ENCODE measurements around the gene SULT4A1.

SULT4A1 gene

DNA sequence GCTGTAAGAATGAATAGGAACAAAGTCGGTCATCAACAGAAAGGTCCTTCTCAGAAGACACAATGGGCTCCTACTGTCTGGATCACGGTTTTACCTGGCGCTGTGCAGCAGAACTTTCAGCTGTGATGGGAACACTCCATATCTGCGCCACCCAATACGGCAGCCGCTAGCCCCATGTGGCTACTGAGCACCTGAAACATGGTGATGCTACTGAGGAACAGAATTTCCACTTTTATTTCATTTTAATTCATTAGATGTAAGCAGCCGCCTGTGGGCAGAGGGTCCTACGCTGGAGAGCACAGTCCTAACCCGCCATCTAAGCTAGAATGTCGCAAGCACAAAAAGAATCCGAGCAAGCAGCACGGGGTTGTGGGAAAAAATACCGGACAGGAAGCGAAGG, 2.7 kb downstream of the SULT4A1 start:
- DNase-seq, result no peak

DNA sequence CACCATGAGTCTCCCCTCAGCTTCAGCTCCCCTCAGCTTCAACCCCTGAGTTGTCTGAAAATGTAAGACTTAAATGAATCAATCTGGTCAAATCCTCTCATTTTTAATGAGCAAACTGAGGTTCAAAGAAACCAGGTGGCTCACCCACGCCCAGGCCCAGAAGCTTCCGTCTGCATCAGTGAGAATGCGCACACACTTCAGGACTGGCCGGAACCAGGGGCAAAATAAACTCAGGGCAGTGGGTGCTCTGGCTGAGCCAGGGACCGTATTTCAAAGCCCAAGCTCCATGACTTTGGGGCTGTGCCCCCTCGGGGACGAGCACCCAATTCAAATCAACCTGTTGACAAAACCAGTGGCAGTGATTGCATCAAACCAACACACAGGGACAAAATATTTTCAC, 3.1 kb downstream of the SULT4A1 start:
- DNase-seq, result no peak

DNA sequence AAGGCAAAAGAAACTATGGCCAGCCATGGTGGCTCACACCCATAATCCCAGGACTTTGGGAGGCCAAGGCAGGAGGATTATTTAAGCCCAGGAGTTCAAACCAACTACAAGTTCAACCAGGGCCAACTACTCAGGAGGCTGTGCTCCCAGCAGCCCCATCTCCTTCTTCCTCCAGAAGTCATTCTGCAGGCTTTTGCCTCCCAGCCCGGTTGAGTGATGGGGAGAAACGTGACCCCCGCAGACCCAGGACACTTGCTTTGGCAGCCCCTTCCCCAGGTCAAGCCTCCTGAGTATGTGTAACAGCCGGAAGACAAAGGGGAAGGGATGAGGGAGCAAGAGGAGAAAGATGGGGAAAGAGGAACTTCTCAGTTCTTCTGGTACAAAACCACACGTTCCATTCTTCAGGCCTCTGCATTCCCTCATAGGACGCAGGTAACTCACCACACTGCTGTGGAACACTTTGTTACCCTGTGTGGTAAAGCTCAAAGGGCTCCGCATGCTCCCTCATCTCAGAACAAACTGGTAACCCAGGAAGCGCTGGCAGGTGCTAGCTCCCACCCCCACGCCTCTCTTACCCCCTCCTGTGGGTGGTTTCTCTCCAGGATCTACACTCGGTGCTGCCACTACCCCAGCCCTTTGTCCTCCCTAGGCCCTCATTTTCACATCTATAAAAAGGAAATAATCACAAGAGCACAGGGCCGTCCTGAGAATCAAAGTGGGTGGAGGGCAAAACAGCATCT, 4.0 kb downstream of the SULT4A1 start:
- no peak for DNase-seq

DNA sequence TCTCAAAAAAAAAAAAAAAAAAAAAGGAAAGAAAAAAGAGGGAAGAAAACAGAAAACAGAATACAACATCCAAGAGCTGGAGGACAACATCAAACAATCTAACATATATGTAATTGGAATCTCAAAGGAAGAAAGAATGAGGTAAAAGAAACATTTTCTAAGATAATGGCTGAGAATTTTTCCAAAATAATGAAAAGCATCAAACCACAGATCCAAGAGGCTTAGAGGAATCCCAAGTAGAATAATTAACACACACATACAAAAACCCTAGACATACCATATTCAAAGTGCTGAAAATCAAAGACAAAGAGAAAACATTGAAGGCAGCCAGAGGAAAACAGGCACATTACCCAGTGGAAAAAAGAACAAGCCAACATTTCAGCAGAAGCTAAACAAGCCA, 4.9 kb downstream of the SULT4A1 start:
- DNase-seq, result no peak

DNA sequence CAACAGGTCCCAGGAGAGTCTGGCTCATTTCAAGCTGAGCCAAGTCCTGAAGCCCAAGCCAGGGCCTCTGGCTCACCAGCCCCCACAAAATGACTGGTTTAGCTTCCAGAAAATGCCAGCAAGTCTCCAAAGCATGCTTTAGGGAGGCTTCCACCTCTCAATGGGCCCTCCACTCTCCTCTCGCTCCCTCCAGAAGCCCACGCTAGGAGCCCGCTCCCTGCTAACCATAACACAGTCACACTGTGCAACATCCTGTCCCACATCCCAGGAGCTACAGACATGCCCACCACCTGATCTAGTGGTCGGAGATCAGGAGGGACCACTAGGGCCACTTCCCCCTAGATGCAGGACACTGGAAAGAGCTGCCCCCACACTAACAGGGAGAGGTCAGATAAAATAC, 6.9 kb downstream of the SULT4A1 start:
- no peak for DNase-seq

DNA sequence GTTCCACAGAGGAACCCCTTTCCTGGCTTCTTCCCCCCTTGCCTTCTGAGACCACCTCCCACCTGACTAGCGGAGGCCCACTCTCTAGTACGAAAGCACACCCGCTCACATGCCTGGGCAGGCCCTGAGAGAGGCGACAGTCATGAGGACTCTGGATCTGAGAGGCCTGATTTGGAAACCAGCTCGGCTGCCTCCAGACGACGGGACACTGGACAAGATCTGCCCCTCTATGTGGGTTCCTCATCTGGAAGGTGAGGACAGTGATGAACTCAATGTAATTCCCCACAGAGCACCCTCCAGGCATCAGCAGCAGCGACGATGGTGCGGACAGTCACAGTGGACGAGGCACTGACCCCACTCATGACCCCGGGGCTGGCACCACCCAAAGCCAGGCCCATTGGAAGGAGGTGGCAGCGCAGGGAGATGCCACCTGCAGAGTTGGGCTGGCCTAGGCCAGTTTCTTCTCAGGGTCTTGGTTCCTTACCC, 7.5 kb downstream of the SULT4A1 start:
- DNase-seq, result no peak

DNA sequence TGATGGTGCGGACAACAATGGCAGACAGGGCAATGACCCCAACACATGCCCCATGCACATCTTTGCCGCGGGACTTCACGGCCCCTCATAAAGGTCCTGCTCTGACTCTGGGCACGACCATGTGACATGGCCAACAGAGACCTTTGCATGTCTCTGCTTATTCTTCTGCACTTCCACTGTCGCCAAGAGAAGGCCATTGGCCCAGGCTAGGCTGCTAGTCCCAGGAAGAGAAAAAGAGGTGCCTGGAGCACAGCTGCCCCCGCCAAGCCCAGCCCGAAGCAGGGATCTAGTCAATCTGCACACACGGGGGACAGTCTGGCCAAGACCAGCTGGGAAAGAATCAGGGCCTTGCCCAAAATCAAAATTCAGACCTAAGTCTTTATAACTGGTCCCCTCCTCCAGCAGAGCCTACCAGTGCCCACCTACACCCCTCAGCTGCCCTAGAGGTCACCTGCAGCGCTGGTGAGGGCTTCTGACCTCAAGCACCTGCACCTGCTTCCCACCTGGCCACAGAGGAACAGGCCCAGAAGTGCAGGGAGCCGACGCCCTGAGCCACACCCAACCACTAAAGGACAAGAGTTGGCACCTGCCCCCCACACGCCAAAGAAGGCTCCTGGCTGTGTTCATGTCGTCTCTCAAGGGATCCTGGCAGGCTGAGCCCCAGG, 8.1 kb downstream of the SULT4A1 start:
- DNase-seq, result no peak

DNA sequence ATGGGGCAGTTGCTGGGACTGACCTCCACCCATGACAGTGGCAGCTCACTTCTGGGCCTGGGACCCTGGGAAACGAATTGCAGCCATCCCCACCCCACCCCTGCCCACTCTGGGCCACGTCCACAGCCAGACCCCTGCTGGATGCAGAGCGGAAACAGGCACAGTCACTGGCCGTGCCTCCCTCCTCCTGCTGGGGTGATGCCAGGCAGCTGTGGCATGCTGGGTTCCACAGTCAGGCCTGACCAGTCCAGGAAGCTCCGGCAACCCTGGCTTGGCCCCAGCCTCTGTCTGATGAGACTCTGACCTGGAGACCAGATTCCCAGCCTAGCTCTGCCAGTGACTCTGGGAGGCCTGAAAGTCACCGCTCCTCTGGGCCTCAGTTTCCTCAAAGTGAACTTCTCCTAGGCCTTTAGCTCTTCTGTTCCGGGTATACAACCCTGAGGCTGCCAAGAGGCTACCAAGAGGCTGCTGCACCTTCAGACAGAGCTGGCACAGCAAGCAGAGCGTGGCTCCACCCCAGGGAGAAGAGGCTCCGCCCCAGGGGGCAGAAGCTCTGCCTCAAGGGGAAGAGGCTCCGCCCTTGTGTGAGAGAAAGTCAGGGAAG, 8.9 kb downstream of the SULT4A1 start:
- DNase-seq, result no peak

DNA sequence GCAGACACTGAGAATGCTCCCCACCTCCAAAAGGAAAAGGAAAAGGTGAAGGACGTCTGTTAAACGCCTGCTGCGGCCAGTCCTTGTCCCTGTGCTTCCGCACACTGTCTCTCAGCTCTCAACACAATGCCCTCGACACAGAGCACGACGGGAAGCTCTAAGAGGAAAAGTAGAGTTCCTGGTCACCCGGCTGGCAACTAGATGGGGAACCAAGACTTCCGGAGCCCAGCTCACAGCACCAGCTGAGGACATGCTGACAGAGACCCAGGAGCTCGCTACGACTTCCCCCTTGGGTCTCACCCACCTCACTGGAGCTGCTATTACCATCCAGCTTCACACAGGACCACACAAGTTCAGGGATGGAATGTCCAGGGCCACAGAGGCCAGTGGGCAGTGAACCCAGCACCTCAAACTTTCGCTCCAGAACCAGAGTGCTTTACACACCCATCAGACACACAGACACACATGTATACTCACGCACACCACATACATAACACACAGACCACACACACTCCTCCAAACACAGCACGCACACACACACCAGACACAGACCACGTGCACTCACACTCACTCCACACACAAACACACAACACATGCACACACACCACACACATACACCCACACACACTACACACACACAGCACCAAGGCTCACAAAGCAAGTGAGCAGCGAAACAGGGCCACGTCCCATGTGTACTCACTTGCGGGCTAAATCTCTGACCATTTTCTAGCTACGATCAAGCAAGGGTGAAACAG, 9.6 kb downstream of the SULT4A1 start:
- DNase-seq, result peak; percentile 59

DNA sequence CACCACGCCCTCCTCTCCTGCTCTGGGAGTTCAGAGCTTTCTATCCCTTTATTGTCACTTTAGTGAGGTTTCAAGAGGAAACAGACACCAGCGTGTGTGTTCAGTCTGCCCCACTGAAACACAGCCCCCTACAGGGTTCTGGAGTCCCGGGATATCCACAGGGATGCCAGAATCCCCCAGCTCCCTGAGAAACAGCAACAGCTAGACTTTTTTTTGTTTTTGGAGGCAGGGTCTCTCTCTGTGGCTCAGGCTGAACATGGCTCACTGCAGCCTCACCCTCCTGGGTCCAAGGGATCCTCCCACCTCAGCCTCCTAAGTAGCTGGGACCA, 10.4 kb downstream of the SULT4A1 start:
- no peak for DNase-seq

DNA sequence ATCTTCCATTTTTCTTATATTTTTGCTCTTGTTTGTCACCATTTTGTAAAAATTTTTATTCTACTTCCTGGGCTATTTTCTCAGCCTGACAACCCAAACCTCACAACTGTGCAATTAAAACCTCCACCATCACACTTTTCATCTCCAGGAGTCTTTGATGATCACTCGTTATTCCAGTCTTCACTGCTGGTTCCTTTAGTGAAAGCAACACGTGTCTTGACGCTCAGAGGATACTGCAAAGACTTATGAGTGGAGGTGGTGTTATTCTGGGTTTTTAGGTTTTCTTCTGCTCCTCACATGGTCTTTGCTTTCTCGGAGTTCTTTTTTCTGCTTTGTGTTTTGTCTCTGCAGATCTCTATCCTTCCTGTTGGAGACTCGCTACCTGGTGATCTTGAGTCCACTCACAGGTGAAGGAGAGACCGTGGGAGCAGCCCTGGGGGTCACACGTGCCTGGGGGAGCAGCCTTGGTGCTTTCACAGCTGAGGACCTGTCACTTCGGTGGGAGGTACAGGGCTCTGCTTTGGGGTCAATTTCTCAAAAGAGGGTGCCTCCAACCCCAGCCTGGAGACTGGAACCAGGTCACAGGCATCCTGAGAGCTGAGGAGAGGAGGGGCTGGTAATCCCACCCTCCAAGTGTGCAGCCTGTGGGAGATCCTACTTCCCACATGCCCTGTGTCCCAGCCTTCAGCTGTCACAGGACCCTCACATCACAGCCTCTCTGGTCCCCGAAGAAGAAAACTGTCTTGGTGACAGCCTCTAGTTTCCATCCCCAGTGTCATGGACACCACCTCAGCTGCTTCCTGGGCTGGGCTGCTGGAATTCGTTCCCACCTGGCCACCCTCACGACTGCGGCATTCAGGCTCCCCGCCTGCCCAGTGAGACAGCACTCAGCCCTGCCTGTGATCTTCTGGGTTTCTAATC, 11.0 kb downstream of the SULT4A1 start:
- no peak for DNase-seq

DNA sequence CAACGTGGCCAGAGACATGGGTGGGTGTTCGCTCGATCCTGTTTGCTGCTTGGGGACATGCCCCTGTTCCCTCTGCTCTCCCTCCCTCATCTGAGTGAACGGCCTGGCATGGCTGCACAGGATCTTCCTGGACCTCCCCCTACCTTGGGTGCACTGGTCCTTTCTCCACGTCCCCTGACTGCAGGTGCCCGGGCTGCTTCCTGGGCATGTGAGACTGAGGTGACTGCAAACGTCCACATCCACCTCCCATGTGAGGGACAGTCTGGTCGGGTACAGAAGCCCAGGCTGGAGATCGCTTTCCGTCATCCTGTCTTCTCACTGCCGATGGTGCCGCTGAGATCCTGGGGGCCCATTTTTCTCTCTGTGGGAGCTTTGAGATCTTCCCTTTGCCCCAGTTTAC, 11.8 kb downstream of the SULT4A1 start:
- DNase-seq, result no peak

DNA sequence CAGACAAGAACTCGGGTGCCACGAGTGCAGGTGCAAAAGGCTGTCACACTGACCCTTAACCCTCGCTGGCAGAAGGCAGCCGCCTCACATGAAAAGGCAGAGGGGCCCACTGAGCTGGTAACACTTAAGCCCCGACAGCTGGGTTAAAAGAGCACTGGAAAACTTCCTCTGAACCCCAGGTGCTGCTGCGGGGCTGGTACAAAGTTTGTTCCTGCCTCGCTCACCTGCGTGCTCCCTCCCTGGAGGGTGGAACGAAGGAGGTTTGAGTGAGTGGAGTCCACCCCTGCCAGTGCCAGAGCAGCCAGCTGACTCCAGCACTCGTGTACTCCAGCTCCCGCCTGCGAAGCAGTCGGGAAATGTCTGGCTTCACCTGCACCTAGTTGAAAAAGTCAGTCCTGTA, 12.6 kb downstream of the SULT4A1 start:
- no peak for DNase-seq

DNA sequence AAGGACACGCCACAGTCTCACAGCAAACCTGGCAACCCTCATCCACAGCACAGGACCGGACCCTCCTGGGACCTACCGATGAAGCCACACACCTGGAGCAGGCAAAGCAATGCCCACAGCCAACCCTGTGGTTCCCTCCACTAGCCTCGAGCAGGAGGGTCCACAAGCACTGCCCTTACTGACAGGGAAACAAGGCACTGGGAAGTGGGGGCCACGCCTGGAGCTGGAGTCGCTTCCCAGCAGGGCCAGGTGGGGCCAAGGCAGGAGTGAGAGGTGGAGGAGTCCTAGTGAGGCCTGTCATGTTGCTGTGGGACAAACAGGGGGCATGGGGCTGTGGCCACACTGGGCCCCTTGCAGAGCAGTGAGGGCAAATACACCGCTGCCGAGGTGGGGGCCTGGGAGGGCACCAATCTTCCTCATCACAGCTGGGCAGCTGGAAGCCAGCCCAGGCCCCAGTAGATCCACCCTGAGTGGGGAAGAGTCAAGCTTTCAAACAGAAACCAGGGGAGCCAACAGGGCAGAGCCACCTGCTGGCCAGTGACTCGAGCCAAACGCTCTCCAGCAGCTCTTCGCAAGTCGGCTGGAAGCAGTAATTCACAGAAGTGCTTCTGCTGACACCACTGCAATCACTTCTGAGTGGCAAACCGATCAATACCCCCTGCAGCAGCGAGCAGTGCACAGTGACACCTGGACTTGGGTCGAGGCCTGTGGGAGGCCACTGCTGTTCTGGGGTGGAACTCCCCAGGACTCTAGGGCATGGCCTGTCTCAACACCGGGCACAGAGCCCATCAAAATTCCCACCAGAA, 13.7 kb downstream of the SULT4A1 start:
- peak; percentile 2 for DNase-seq

DNA sequence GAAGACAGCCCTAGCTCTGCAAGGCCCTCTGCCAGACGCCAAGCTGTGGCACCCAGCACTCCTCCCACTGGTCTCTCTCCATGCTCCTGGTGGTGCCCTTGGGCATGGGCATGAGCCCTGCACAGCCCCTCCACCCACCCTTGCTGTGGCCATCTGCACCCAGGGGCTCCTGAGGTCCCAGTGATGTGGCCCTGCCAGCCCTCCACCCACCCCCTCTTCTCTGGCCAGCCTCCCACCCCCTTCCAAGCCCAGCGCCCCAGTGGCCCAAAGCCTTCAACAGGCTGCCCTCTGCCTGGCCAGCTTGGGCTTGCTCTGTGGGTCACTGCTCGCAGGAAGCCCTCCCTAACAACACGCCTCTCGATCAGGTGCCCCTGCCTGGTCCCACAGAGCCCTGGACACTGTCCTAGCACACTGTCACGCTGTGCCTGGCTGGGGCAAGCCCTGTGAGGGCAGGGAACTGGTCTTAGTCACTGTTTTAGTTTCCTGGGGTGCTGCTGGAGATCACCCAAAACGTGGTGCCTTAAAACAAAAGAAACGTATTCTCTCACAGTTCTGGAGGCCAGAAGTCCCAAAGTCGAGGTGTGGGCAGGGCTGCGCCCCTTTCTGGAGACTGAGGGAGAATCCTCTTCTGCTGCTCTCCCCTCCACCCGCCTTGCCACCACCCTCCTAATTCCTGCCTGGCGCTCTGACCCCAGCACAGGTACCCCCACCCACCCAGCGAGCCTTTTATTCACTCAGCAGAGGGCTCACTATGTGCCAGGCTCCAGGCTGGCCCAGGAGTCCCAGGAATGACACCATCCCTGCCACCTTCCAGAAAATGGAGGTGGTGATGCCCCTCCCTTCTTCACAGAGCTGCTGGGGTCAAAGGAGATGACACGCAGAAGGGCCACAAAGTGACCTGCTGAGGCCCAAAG, 14.7 kb downstream of the SULT4A1 start:
- DNase-seq, result no peak

DNA sequence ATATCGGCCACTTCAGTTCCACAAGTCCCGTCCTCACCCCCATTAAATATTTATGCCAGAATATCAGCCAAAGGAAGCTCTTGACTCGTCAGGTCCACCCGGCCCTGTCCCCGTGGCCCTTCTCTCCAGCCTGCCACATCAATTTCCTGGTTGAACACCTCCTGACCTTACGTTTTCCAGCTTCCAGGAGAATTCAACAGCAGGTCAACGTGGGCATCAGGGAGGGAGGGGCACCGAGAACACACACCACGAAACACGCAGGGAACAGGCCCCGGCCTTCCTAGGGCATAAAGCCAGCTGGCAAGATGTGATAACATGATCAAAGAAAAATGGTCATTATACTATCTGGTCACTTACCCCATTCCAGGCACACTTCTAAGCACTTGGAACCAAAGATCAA, 15.3 kb downstream of the SULT4A1 start:
- no peak for DNase-seq

DNA sequence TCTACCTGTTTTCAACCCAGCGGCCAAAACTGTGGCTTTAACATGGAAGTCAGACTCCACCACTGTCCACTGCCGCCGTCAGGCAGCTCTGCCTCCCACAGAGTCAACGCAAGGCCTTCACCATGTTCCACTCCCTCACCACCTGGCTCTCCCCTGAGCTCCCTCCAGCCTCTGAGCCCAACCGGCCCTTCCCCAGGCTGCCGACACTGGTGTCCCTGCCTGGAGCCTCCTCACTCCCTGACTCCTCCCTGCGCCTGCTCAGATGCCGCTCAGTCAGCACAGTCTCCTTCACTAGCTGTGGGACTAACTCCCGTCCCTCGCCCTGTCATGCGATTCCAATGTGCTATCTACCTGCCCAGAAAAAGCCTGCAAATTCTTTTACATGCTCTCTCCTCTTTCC, 16.3 kb downstream of the SULT4A1 start:
- DNase-seq, result no peak

DNA sequence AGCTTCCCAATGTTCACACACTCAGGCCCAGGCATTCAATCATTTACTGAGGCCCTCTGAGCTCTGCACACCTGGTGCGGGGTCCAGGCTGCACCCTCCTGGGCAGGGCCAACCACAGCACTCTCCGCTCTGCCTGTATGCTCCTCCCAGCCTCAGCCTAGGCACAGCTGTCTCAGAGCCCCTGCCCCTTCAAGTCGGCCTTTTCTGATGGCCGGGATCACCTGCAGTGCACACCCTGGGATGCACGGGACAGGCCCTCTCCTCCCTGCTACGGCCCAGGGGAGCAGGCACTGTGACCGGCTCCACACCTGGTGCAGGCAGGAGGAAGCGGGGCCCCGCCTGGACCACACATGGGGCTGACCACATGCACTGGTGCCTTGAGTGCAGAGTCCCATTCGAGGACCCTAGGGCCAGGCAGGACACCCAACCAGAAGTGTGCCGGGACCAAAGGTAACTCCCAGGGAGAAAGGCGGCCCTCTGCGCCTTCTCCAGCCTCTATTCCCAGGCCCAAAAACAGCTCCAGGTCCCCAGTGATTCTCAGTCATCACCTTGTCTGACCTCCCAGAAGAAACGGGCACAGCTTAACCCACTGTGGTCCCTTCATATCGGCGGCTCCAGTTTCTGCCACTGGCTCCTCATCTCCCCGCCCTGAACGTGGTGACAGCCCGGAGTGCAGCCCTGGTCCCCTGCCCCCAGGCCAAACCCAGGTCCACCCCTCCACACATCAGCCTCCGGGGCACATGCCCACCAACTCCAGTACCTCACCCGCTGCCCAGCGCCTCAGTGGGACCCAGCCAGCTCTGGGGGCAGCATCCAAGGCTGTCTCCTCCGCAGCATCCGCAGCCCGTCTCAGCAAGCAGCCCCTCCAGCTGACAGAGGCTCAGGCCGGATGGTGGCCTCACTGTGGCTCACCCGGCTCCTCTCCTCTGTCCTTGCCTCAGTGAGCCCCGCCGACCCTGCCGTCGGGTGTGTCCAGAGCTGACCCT, 17.5 kb downstream of the SULT4A1 start:
- no peak for DNase-seq

Measured in MV-4-11 (cell line).